Neural cell (in vitro differentiated cells): ENCODE data around the gene GPRIN1.

Source experiments
- MXI1 ChIP-seq: fragments of 450-650 bp; conservative IDR thresholded peaks from 2 replicates; pipeline ENCODE4 v1.6.1; 2014; ENCODE audit warnings: antibody characterized with exemption, mild to moderate bottlenecking; ENCODE audit not compliant: poor library complexity, severe bottlenecking
- POLR2AphosphoS5 ChIP-seq: IDR thresholded peaks from 2 replicates; pipeline ENCODE4 v1.6.1; 2012
- TF ChIP-seq, protein P1 (sequence below): fragments of 450-650 bp; IDR thresholded peaks from 2 replicates; pipeline ENCODE4 v1.5.1; 2014; ENCODE audit warnings: antibody characterized with exemption, mild to moderate bottlenecking, moderate library complexity; ENCODE audit not compliant: poor library complexity, severe bottlenecking

GRCh38 chr5:176581361-176581760 is 28.6 kb downstream of the GPRIN1 start:
- TF ChIP-seq MXI1 (no peak), POLR2AphosphoS5 (no peak)
- TF ChIP-seq, protein P1, sequence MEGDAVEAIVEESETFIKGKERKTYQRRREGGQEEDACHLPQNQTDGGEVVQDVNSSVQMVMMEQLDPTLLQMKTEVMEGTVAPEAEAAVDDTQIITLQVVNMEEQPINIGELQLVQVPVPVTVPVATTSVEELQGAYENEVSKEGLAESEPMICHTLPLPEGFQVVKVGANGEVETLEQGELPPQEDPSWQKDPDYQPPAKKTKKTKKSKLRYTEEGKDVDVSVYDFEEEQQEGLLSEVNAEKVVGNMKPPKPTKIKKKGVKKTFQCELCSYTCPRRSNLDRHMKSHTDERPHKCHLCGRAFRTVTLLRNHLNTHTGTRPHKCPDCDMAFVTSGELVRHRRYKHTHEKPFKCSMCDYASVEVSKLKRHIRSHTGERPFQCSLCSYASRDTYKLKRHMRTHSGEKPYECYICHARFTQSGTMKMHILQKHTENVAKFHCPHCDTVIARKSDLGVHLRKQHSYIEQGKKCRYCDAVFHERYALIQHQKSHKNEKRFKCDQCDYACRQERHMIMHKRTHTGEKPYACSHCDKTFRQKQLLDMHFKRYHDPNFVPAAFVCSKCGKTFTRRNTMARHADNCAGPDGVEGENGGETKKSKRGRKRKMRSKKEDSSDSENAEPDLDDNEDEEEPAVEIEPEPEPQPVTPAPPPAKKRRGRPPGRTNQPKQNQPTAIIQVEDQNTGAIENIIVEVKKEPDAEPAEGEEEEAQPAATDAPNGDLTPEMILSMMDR: no peak
